Measurements from ENCODE around the gene IGHMBP2.

IGHMBP2 gene

GRCh38 chr11:68890490-68891231 is 13.0 kb upstream of the IGHMBP2 start:
- ChIA-PET CTCF (interaction anchor here (0.5 to 1.4 kb wide), 4 partner anchors 11 to 96 kb away, joined by 3 to 4 read pairs (median 3); no protein-coding TSS in a partner anchor), POLR2A (interaction anchor here (0.7 to 1.3 kb wide), 2 partner anchors 9 to 10 kb away, joined by 3 to 4 read pairs; no protein-coding TSS in a partner anchor)
- Histone ChIP-seq H3K4me1 (ENCODE audit: control insufficient read depth, insufficient read depth, low read length) (no peaks in the 10 kb centered on the region), H3K4me3 (ENCODE audit: low read depth, low read length) (no peak overlapping the region), H3K9me3 (ENCODE audit: control insufficient read depth, insufficient read depth, low read depth, low read length) (no peaks in the 10 kb centered on the region), H3K27ac (ENCODE audit: extremely low read depth, low read depth, low read length) (no peak overlapping the region), H3K36me3 (ENCODE audit: control insufficient read depth in 2 of 2, insufficient read depth in 1 of 2, low read length in 2 of 2) (peaks cover 5 to 59% of the 10 kb centered on the region in 2 experiments; a peak in 2 of 3 replicates)
- TF ChIP-seq GLIS1 (tag by site-specific recombination; IDR thresholded peaks at IDR 0.05) (peak; percentile 88), ZNF423 (tag by site-specific recombination; IDR thresholded peaks at IDR 0.05) (0 out of 2 replicates have a peak, but pooled peaks have one; percentile 32), ZNF37A (tag by site-specific recombination; IDR thresholded peaks at IDR 0.05) (no peak), KLF1 (tag by site-specific recombination; IDR thresholded peaks at IDR 0.05) (peak; percentile 44; the same call in 1 of the 2 replicates), ZNF324 (tag by site-specific recombination; IDR thresholded peaks at IDR 0.05) (no peak), ZBTB44 (tag by site-specific recombination; IDR thresholded peaks at IDR 0.05) (no peak), ZIC2 (tag by site-specific recombination; IDR thresholded peaks at IDR 0.05) (peak; percentile 59; the same call in 1 of the 2 replicates)

- ChIA-PET POLR2A (no interaction called here), CTCF (interaction anchor here (0.5 kb wide), 1 partner anchor 95 kb away, joined by 3 read pairs; no protein-coding TSS in a partner anchor)
- Histone ChIP-seq H3K4me3 (ENCODE audit: low read depth, low read length) (no peak overlapping the region), H3K27ac (ENCODE audit: extremely low read depth, low read depth, low read length) (no peak overlapping the region), H3K4me1 (ENCODE audit: control insufficient read depth, insufficient read depth, low read length) (no peaks in the 10 kb centered on the region), H3K9me3 (ENCODE audit: control insufficient read depth, insufficient read depth, low read depth, low read length) (no peaks in the 10 kb centered on the region), H3K36me3 (ENCODE audit: control insufficient read depth in 2 of 2, insufficient read depth in 1 of 2, low read length in 2 of 2) (peaks cover 5 to 67% of the 10 kb centered on the region in 2 experiments; a peak in 2 of 3 replicates)
- TF ChIP-seq ZNF596 (tag by site-specific recombination; IDR thresholded peaks at IDR 0.05) (no peak), ZNF184 (tag by site-specific recombination; IDR thresholded peaks at IDR 0.05) (no peak), ZNF777 (tag by site-specific recombination; IDR thresholded peaks at IDR 0.05; ENCODE audit: borderline replicate concordance) (no peak), ZNF514 (tag by site-specific recombination; IDR thresholded peaks at IDR 0.05) (no peak), ZNF530 (tag by site-specific recombination; IDR thresholded peaks at IDR 0.05; ENCODE audit: low read depth) (no peak), ZNF16 (tag by site-specific recombination; IDR thresholded peaks at IDR 0.05; ENCODE audit: low read depth) (no peak), ZNF366 (tag by site-specific recombination; conservative IDR thresholded peaks at IDR 0.05) (no peak), ZNF2 (tag by site-specific recombination; IDR thresholded peaks at IDR 0.05) (no peak), ZNF76 (tag by site-specific recombination; IDR thresholded peaks at IDR 0.05; ENCODE audit: borderline replicate concordance, low read depth) (no peak), ZNF654 (tag by site-specific recombination; IDR thresholded peaks at IDR 0.05; ENCODE audit: low read depth) (no peak), ZNF433 (tag by site-specific recombination; IDR thresholded peaks at IDR 0.05; ENCODE audit: low read depth) (no peak), ZNF112 (tag by site-specific recombination; IDR thresholded peaks at IDR 0.05) (no peak), SP7 (tag by site-specific recombination; IDR thresholded peaks at IDR 0.05) (no peak), ZNF114 (tag by site-specific recombination; IDR thresholded peaks at IDR 0.05) (no peak), ZNF571 (tag by site-specific recombination; IDR thresholded peaks at IDR 0.05) (no peak), RBAK (tag by site-specific recombination; IDR thresholded peaks at IDR 0.05) (no peak), ZBTB7A (tag by site-specific recombination; IDR thresholded peaks at IDR 0.05; ENCODE audit: low read depth) (no peak), ZNF221 (tag by site-specific recombination; IDR thresholded peaks at IDR 0.05; ENCODE audit: borderline replicate concordance) (no peak)
- TF ChIP-seq, protein P1, sequence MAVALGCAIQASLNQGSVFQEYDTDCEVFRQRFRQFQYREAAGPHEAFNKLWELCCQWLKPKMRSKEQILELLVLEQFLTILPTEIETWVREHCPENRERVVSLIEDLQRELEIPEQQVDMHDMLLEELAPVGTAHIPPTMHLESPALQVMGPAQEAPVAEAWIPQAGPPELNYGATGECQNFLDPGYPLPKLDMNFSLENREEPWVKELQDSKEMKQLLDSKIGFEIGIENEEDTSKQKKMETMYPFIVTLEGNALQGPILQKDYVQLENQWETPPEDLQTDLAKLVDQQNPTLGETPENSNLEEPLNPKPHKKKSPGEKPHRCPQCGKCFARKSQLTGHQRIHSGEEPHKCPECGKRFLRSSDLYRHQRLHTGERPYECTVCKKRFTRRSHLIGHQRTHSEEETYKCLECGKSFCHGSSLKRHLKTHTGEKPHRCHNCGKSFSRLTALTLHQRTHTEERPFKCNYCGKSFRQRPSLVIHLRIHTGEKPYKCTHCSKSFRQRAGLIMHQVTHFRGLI (tag by site-specific recombination; IDR thresholded peaks at IDR 0.05) = no peak
These were observed 12.2 kb upstream of the IGHMBP2 start for GRCh38 chr11:68891351-68891948.
